Measurements from ENCODE around the gene KLK12.

KLK12 gene

GRCh38 chr19:51078731-51079130 is 43.9 kb upstream of the KLK12 start:
- no peak for DNase-seq (ENCODE audit: low read depth in 2 of 2)
- H3K4me3 ChIP-seq (replicated peaks in 1 of 2; ENCODE audit: low read depth in 2 of 2, low read length in 2 of 2) = no peak overlapping the region
- no peak for TF ChIP-seq CTCF (IDR thresholded peaks at IDR 0.05; ENCODE audit: low read depth, low read length)

- TF ChIP-seq CTCF (IDR thresholded peaks at IDR 0.05; ENCODE audit: low read depth, low read length) = no peak
- no peak overlapping the region for H3K4me3 ChIP-seq (replicated peaks in 1 of 2; ENCODE audit: low read depth in 2 of 2, low read length in 2 of 2)
- DNase-seq (ENCODE audit: low read depth in 2 of 2) = no peak
Observed at GRCh38 chr19:51078104-51078503, 43.3 kb upstream of the KLK12 start.

- no peak overlapping the region for H3K4me3 ChIP-seq (replicated peaks in 1 of 2; ENCODE audit: low read depth in 2 of 2, low read length in 2 of 2)
- no peak for TF ChIP-seq CTCF (IDR thresholded peaks at IDR 0.05; ENCODE audit: low read depth, low read length)
- DNase-seq (ENCODE audit: low read depth in 2 of 2) = no peak
Observed at GRCh38 chr19:51076631-51077213, 41.9 kb upstream of the KLK12 start.

GRCh38 chr19:51075998-51076397 is 41.2 kb upstream of the KLK12 start:
- TF ChIP-seq CTCF (IDR thresholded peaks at IDR 0.05; ENCODE audit: low read depth, low read length) = no peak
- DNase-seq (ENCODE audit: low read depth in 2 of 2) = no peak
- no peak overlapping the region for H3K4me3 ChIP-seq (replicated peaks in 1 of 2; ENCODE audit: low read depth in 2 of 2, low read length in 2 of 2)

- DNase-seq (ENCODE audit: low read depth in 2 of 2) = no peak
- no peak for TF ChIP-seq CTCF (IDR thresholded peaks at IDR 0.05; ENCODE audit: low read depth, low read length)
- H3K4me3 ChIP-seq (replicated peaks in 1 of 2; ENCODE audit: low read depth in 2 of 2, low read length in 2 of 2) = no peak overlapping the region
Observed at GRCh38 chr19:51071095-51071405, 36.2 kb upstream of the KLK12 start.

GRCh38 chr19:51070334-51071094 is 35.7 kb upstream of the KLK12 start:
- no peak for TF ChIP-seq CTCF (IDR thresholded peaks at IDR 0.05; ENCODE audit: low read depth, low read length)
- H3K4me3 ChIP-seq (replicated peaks in 1 of 2; ENCODE audit: low read depth in 2 of 2, low read length in 2 of 2) = no peak overlapping the region
- DNase-seq (ENCODE audit: low read depth in 2 of 2) = no peak

Data from cardiac fibroblast (primary cell).